ENCODE results near the gene NDUFAF2.

The NDUFAF2 gene

GRCh38 chr5:60944904-60945812, at the start of gene NDUFAF2, which contains the start of gene ERCC8:
Gene NDUFAF2, plus strand, starts transcription at chr5:60945205. Its CDS starts 51 bp downstream, at chr5:60945256.
Gene ERCC8, minus strand, starts transcription at chr5:60945070. Its CDS starts 62 bp downstream, at chr5:60945008.
- POLR2A ChIA-PET (ENCODE audit: low non-redundant PET) = interaction anchor here (0.6 to 0.8 kb wide), 2 partner anchors 93 to 387 kb away, joined by 3 read pairs; no protein-coding TSS in a partner anchor
- peak within 1 kb of the TSS; percentile 87 for H3K27ac ChIP-seq
- DNase-seq (ENCODE audit: low spot score) = peak; percentile 99
- no peak for TF ChIP-seq CTCF (conservative IDR thresholded peaks at IDR 0.05; ENCODE audit: low read depth)
- CTCF ChIA-PET = interaction anchor here (1.0 to 1.2 kb wide), 3 partner anchors 17 to 386 kb away, joined by 4 to 8 read pairs (median 4); no protein-coding TSS in a partner anchor

GRCh38 chr5:60896991-60897390, 48.0 kb upstream of the NDUFAF2 start:
- CTCF ChIA-PET = interaction anchor here (0.5 to 0.8 kb wide), 2 partner anchors 20 to 761 kb away, joined by 3 to 4 read pairs; no protein-coding TSS in a partner anchor
- H3K27ac ChIP-seq = no peak overlapping the region
- POLR2A ChIA-PET (ENCODE audit: low non-redundant PET) = no interaction called here
- TF ChIP-seq CTCF (conservative IDR thresholded peaks at IDR 0.05; ENCODE audit: low read depth) = no peak
- no peak for DNase-seq (ENCODE audit: low spot score)

GRCh38 chr5:60903356-60903755, 41.6 kb upstream of the NDUFAF2 start:
- no peak for DNase-seq (ENCODE audit: low spot score)
- ChIA-PET CTCF (interaction anchor here (1.0 kb wide), 1 partner anchor 15 kb away, joined by 3 read pairs; no protein-coding TSS in a partner anchor), POLR2A (ENCODE audit: low non-redundant PET) (no interaction called here)
- TF ChIP-seq CTCF (conservative IDR thresholded peaks at IDR 0.05; ENCODE audit: low read depth) = no peak
- H3K27ac ChIP-seq = no peak overlapping the region

- DNase-seq (ENCODE audit: low spot score) = no peak
- ChIA-PET CTCF (interaction anchor here (0.7 kb wide), 2 partner anchors 17 to 20 kb away, joined by 3 read pairs; no protein-coding TSS in a partner anchor), POLR2A (ENCODE audit: low non-redundant PET) (no interaction called here)
- no peak for TF ChIP-seq CTCF (conservative IDR thresholded peaks at IDR 0.05; ENCODE audit: low read depth)
- H3K27ac ChIP-seq = no peak overlapping the region
These were observed 28.4 kb upstream of the NDUFAF2 start for GRCh38 chr5:60916646-60917045.

- DNase-seq (ENCODE audit: low spot score) = no peak
- ChIA-PET POLR2A (ENCODE audit: low non-redundant PET) (no interaction called here), CTCF (interaction anchor here (1.0 to 1.2 kb wide), 2 partner anchors 13 to 249 kb away, joined by 3 to 5 read pairs; no protein-coding TSS in a partner anchor)
- H3K27ac ChIP-seq = no peak overlapping the region
- TF ChIP-seq CTCF (conservative IDR thresholded peaks at IDR 0.05; ENCODE audit: low read depth) = no peak
These were observed 26.5 kb upstream of the NDUFAF2 start for GRCh38 chr5:60918466-60918865.

GRCh38 chr5:60927450-60927849, 17.6 kb upstream of the NDUFAF2 start:
- ChIA-PET POLR2A (ENCODE audit: low non-redundant PET) (no interaction called here), CTCF (interaction anchor here (0.7 kb wide), 1 partner anchor 68 kb away, joined by 4 read pairs; no protein-coding TSS in a partner anchor)
- TF ChIP-seq CTCF (conservative IDR thresholded peaks at IDR 0.05; ENCODE audit: low read depth) = no peak
- H3K27ac ChIP-seq = no peak overlapping the region
- DNase-seq (ENCODE audit: low spot score) = no peak

Data from RWPE1 (cell line).